GM12878 (cell line): ENCODE data around the gene AKAP11.

Source experiments
- CEBPB ChIP-seq, 2 experiments: fragments of 150-350 bp in 1 of 2; IDR thresholded peaks; 2 replicates each; pipeline ENCODE4 v1.6.1; 2012 to 2014; ENCODE audit warnings: low read depth in 2 of 2, low read length in 2 of 2, borderline replicate concordance in 1 of 2, inconsistent platforms in 1 of 2
- EGR1 ChIP-seq, 2 experiments: IDR thresholded peaks; 1 replicate in 1 of 2; 2 replicates in 1 of 2; pipeline ENCODE4 v1.6.1; 2011 to 2012; ENCODE audit warnings: low read depth in 2 of 2, low read length in 2 of 2, borderline replicate concordance in 1 of 2, mild to moderate bottlenecking in 1 of 2, moderate library complexity in 1 of 2
- EP300 ChIP-seq, 2 experiments: fragments of 150-350 bp in 1 of 2; IDR thresholded peaks; 2 replicates each; pipeline ENCODE4 v1.6.1; 2011 to 2012; ENCODE audit warnings: low read depth in 2 of 2, low read length in 2 of 2, borderline replicate concordance in 1 of 2, improper control_type of control experiment in 1 of 2, inconsistent platforms in 1 of 2; ENCODE audit not compliant: control insufficient read depth in 1 of 2
- RFX5 ChIP-seq: IDR thresholded peaks from 2 replicates; pipeline ENCODE4 v1.6.1; 2011; ENCODE audit warnings: low read depth, low read length, improper control_type of control experiment
- SP1 ChIP-seq: IDR thresholded peaks from one replicate; pipeline ENCODE4 v1.6.1; 2011; ENCODE audit warnings: low read depth, low read length
- ZNF384 ChIP-seq: IDR thresholded peaks from 2 replicates; pipeline ENCODE4 v1.6.1; 2012; ENCODE audit warnings: low read depth, mild to moderate bottlenecking, low read length, improper control_type of control experiment, borderline replicate concordance

GRCh38 chr13:42283574-42283973 lies 11.6 kb downstream of the AKAP11 start:
- TF ChIP-seq EGR1 (IDR thresholded peaks at IDR 0.05; ENCODE audit: borderline replicate concordance in 1 of 2, low read depth in 2 of 2, low read length in 2 of 2) (no peak), RFX5 (no peak), ZNF384 (no peak), EP300 (IDR thresholded peaks at IDR 0.05; ENCODE audit: borderline replicate concordance in 1 of 2, control insufficient read depth in 1 of 2, low read depth in 2 of 2, low read length in 2 of 2) (no peak), SP1 (no peak), CEBPB (IDR thresholded peaks at IDR 0.05; ENCODE audit: borderline replicate concordance in 1 of 2, low read depth in 2 of 2, low read length in 2 of 2) (no peak)
